Left colon (tissue), 2 donors: ENCODE data around the gene OLFM2. TPM values are rescaled to one million over a fixed set of nuclear protein-coding genes. Genes with fewer than 3 reads are reported as not detected.
"Not testable (repeated sequence)": the region's sequence is repeated elsewhere in the genome, so short reads cannot be mapped to it uniquely, and the experiment has no call there.

Source experiments
- ATAC-seq: fragments of 200-7000 bp; cut with Tn5 transposase; one replicate; pipeline ENCODE4 v1.9.1; 2020; ENCODE audit warnings: mild to moderate bottlenecking, moderate library complexity
- DNase-seq, 2 donors: peaks; one replicate each; pipeline ENCODE4 v3.0.0-alpha.2; 2020
- intact Hi-C, 2 donors: fragments of 100-400 bp; cut with DNase I in 1 of 2; cut with micrococcal nuclease in 1 of 2; formaldehyde crosslinking; loops; one replicate each; pipeline versions ENCODE4 v1.11.2 to v1.14.0; 2022; cut with DNase I, micrococcal nuclease
- total RNA-seq, 2 donors: library from RNA; stranded (reverse); fragmentation: NEBNext Ultra II Directional; extraction: Animal tissue kit (Norgen Biotek cat#: 25700); gene quantifications; one replicate each; pipeline ENCODE4 v1.2.1, GENCODE V29; 2021
- donor health status: DM: no; HTN: no; CAD: no.
- donor health status: DM: yes; HTN: yes; CAD: no.

The OLFM2 gene
- total RNA-seq, 2 donors from 2014 or later: 1.6 to 1.9 TPM

GRCh38 chr19:9848060-9848459 is 88.3 kb downstream of the OLFM2 start:
- intact Hi-C loops: no loop called here
- DNase-seq: no peak
- peak; percentile 42 for ATAC-seq

- DNase-seq: peak; percentile 40 to 55
- intact Hi-C loops: no loop called here
- peak; percentile 45 for ATAC-seq
These were observed 89.1 kb downstream of the OLFM2 start for GRCh38 chr19:9847087-9847671.

GRCh38 chr19:9843626-9844273 is 92.6 kb downstream of the OLFM2 start:
- intact Hi-C loops, DNase-seq, ATAC-seq: not testable (repeated sequence)

GRCh38 chr19:9842834-9843625 is 93.3 kb downstream of the OLFM2 start:
- no peak for ATAC-seq
- intact Hi-C loops: no loop called here
- no peak for DNase-seq

GRCh38 chr19:9839415-9839814 is 96.9 kb downstream of the OLFM2 start:
- ATAC-seq (no peak), DNase-seq (no peak)
- intact Hi-C loops: no loop called here

- no peak for DNase-seq
- intact Hi-C loops: no loop called here
- ATAC-seq: no peak
These were observed 98.0 kb downstream of the OLFM2 start for GRCh38 chr19:9838324-9838723.

- intact Hi-C loops: no loop called here
- no peak for DNase-seq
- no peak for ATAC-seq
These were observed 100.3 kb downstream of the OLFM2 start for GRCh38 chr19:9836021-9836420.

- ATAC-seq: peak; percentile 16
- DNase-seq: peak in 1 of 2 donors; percentile 34
- intact Hi-C loops: no loop called here
These were observed 100.8 kb downstream of the OLFM2 start for GRCh38 chr19:9835507-9835949.

GRCh38 chr19:9834726-9835506 is 101.4 kb downstream of the OLFM2 start, which contains the start of gene PIN1:
PIN1 (plus strand) TSS chr19:9835318; CDS start chr19:9835345, 27 bp downstream.
- intact Hi-C loops: no loop called here
- ATAC-seq (peak; percentile 97), DNase-seq (peak; percentile 99 to 100)

- no peak for ATAC-seq
- intact Hi-C loops: no loop called here
These were observed 102.0 kb downstream of the OLFM2 start for GRCh38 chr19:9834307-9834725.

GRCh38 chr19:9828551-9829063 is 107.7 kb downstream of the OLFM2 start:
- ATAC-seq (no peak), DNase-seq (no peak)
- intact Hi-C loops: no loop called here

More at GRCh38 chr19:9834307-9834725, 102.0 kb downstream of the OLFM2 start:
- no peak for DNase-seq

GRCh38 chr19:9827289-9828238 is 108.8 kb downstream of the OLFM2 start, which contains the start of gene UBL5:
UBL5 (plus strand) TSS chr19:9827918; CDS start chr19:9828338, 420 bp downstream.
- intact Hi-C loops: no loop called here
- DNase-seq: peak; percentile 91 to 94
- ATAC-seq: peak; percentile 98

- no peak for DNase-seq
- intact Hi-C loops: no loop called here
- no peak for ATAC-seq
These were observed 112.5 kb downstream of the OLFM2 start for GRCh38 chr19:9823816-9824215.

GRCh38 chr19:9820034-9820433 is 116.3 kb downstream of the OLFM2 start:
- intact Hi-C loops, ATAC-seq: not testable (repeated sequence)
- DNase-seq: peak in 1 of 2 donors; percentile 24

- DNase-seq (no peak), ATAC-seq (no peak)
- intact Hi-C loops: no loop called here
These were observed 116.8 kb downstream of the OLFM2 start for GRCh38 chr19:9819596-9819909.

- ATAC-seq (peak; percentile 84), DNase-seq (peak; percentile 100)
- intact Hi-C loops: no loop called here
These were observed 117.3 kb downstream of the OLFM2 start, which contains the start of gene FBXL12 for GRCh38 chr19:9818734-9819595. FBXL12 (minus strand) TSS chr19:9819079; CDS start chr19:9818813, 266 bp downstream.
